H1 (cell line): ENCODE measurements around the gene PRDM5. TPM values are rescaled to one million over a fixed set of nuclear protein-coding genes. Genes with fewer than 3 reads are reported as not detected.

Source experiments
- CTCF ChIA-PET: fragments of 300-600 bp; sonication (Branson Sonifier 250); formaldehyde crosslinking; loops from one replicate; lab custom pipeline; 2021; ENCODE audit not compliant: partially characterized antibody; lab: Charles Lee
- POLR2A ChIA-PET: fragments of 300-600 bp; sonication (Branson Sonifier 250); formaldehyde crosslinking; loops from one replicate; lab custom pipeline; 2021; ENCODE audit warnings: inconsistent platforms; ENCODE audit not compliant: partially characterized antibody; lab: Charles Lee
- DNase-seq, 2 experiments: peaks; one replicate each; pipeline versions ENCODE4 v3.0.0 to v3.0.0-alpha.2; 2010 to 2022; ENCODE audit warnings: low spot score in 2 of 2, low read depth in 1 of 2, mixed read lengths in 1 of 2
- FAIRE-seq: peaks from 2 replicates; lab custom pipeline; 2011; peaks lifted over from hg19 to GRCh38; lab: Jason Lieb, UNC
- H2AFZ ChIP-seq: 2 replicates; pipeline ENCODE4 v1.8.1; 2012; ENCODE audit warnings: low read length, inconsistent platforms
- H2AK5ac ChIP-seq: 2 replicates; pipeline ENCODE4 v1.6.1; 2013; ENCODE audit warnings: low read depth, low read length
- H2BK120ac ChIP-seq: replicated peaks from 2 replicates; pipeline ENCODE3; 2013; ENCODE audit warnings: low read depth, low read length, inconsistent platforms
- H2BK12ac ChIP-seq: 2 replicates; pipeline ENCODE4 v1.6.1; 2013; ENCODE audit warnings: low read depth, low read length
- H2BK15ac ChIP-seq: 2 replicates; pipeline ENCODE4 v1.6.1; 2013; ENCODE audit warnings: low read length
- H2BK20ac ChIP-seq: 2 replicates; pipeline ENCODE4 v1.6.1; 2013; ENCODE audit warnings: low read length
- H2BK5ac ChIP-seq: 2 replicates; pipeline ENCODE4 v1.6.1; 2013; ENCODE audit warnings: low read depth, low read length
- H3K14ac ChIP-seq: 2 replicates; pipeline ENCODE4 v1.6.1; 2013; ENCODE audit warnings: inconsistent platforms; ENCODE audit not compliant: insufficient read length
- H3K18ac ChIP-seq: 2 replicates; pipeline ENCODE4 v1.6.1; 2013; ENCODE audit warnings: low read length; ENCODE audit errors: extremely low read depth
- H3K23ac ChIP-seq: 2 replicates; pipeline ENCODE4 v1.6.1; 2013; ENCODE audit warnings: inconsistent platforms; ENCODE audit not compliant: insufficient read length
- H3K23me2 ChIP-seq: 2 replicates; pipeline ENCODE4 v1.6.1; 2013; ENCODE audit warnings: low read depth, low read length
- H3K27ac ChIP-seq: 2 replicates; pipeline ENCODE4 v1.6.1; 2011; ENCODE audit warnings: low read depth, low read length, inconsistent platforms
- H3K27me3 ChIP-seq, 4 experiments: replicated peaks in 1 of 4; 1 replicate in 1 of 4; 2 replicates in 3 of 4; pipeline versions ENCODE4 v1.6.1 to v1.8.1; 2011 to 2013; ENCODE audit warnings: low read length in 3 of 4, mild to moderate bottlenecking in 3 of 4, inconsistent platforms in 2 of 4, mixed read lengths in 2 of 4, moderate library complexity in 1 of 4; ENCODE audit not compliant: control insufficient read depth in 3 of 4, insufficient read depth in 3 of 4; ENCODE audit errors: extremely low read depth in 1 of 4
- H3K36me3 ChIP-seq, 4 experiments: 2 replicates each; pipeline versions ENCODE4 v1.6.1 to v1.8.1; 2011 to 2013; ENCODE audit warnings: mild to moderate bottlenecking in 4 of 4, low read length in 3 of 4, moderate library complexity in 2 of 4, control low read depth in 1 of 4, inconsistent platforms in 1 of 4; ENCODE audit not compliant: insufficient read depth in 4 of 4, control insufficient read depth in 2 of 4
- H3K4ac ChIP-seq: replicated peaks from 2 replicates; pipeline ENCODE3; 2013; ENCODE audit warnings: low read length, low read depth, mixed read lengths, inconsistent platforms; ENCODE audit not compliant: insufficient read length
- H3K4me1 ChIP-seq, 4 experiments: replicated peaks in 1 of 4; 1 replicate in 1 of 4; 2 replicates in 3 of 4; pipeline versions ENCODE4 v1.6.1 to v1.8.1; 2011 to 2013; ENCODE audit warnings: low read length in 3 of 4, inconsistent platforms in 2 of 4, mixed read lengths in 1 of 4; ENCODE audit not compliant: insufficient read depth in 4 of 4, control insufficient read depth in 3 of 4
- H3K4me2 ChIP-seq, 2 experiments: 2 replicates each; pipeline versions ENCODE4 v1.6.1 to v1.8.1; 2011 to 2013; ENCODE audit warnings: low read depth in 2 of 2, low read length in 2 of 2, control low read depth in 1 of 2, inconsistent platforms in 1 of 2, mild to moderate bottlenecking in 1 of 2; ENCODE audit not compliant: insufficient read depth in 1 of 2
- H3K4me3 ChIP-seq, 4 experiments: fragments of 200-600, 300-600 bp in 1 of 4; sonication (generic), shearing (Covaris generic), sonication (Bioruptor Twin) in 1 of 4; 2 replicates each; pipeline versions ENCODE4 v1.5.1 to v1.8.1; 2011 to 2016; ENCODE audit warnings: low read length in 4 of 4, low read depth in 3 of 4, control low read depth in 2 of 4, inconsistent platforms in 2 of 4, mild to moderate bottlenecking in 2 of 4, mixed read lengths in 1 of 4, moderate library complexity in 1 of 4; ENCODE audit not compliant: insufficient read depth in 2 of 4; ENCODE audit errors: extremely low read depth in 1 of 4
- H3K56ac ChIP-seq: replicated peaks from 2 replicates; pipeline ENCODE3; 2013; ENCODE audit warnings: low read depth, mild to moderate bottlenecking, mixed read lengths, low read length, inconsistent platforms; ENCODE audit not compliant: insufficient read length
- H3K79me1 ChIP-seq: 2 replicates; pipeline ENCODE4 v1.6.1; 2013; ENCODE audit warnings: low read depth, low read length, control low read depth
- H3K79me2 ChIP-seq, 2 experiments: 2 replicates each; pipeline versions ENCODE4 v1.6.1 to v1.8.1; 2012 to 2013; ENCODE audit warnings: low read length in 2 of 2, mild to moderate bottlenecking in 2 of 2, inconsistent platforms in 1 of 2; ENCODE audit not compliant: insufficient read depth in 2 of 2, control insufficient read depth in 1 of 2
- H3K9ac ChIP-seq, 4 experiments: replicated peaks in 1 of 4; 1 replicate in 1 of 4; 2 replicates in 3 of 4; pipeline versions ENCODE4 v1.6.1 to v1.8.1; 2011 to 2013; ENCODE audit warnings: low read depth in 3 of 4, low read length in 3 of 4, control low read depth in 2 of 4, mild to moderate bottlenecking in 2 of 4, moderate library complexity in 2 of 4, inconsistent platforms in 1 of 4; ENCODE audit errors: extremely low read depth in 1 of 4
- H3K9me3 ChIP-seq, 2 experiments: 2 replicates each; pipeline versions ENCODE4 v1.6.1 to v1.8.1; 2012 to 2013; ENCODE audit warnings: mild to moderate bottlenecking in 2 of 2, moderate library complexity in 2 of 2, control low read depth in 1 of 2, inconsistent platforms in 1 of 2, low read depth in 1 of 2, low read length in 1 of 2, mixed read lengths in 1 of 2; ENCODE audit not compliant: insufficient read depth in 2 of 2
- H4K20me1 ChIP-seq, 2 experiments: replicated peaks in 1 of 2; 2 replicates each; pipeline versions ENCODE3 to v1.8.1; 2011 to 2013; ENCODE audit warnings: inconsistent platforms in 2 of 2, low read length in 2 of 2, mild to moderate bottlenecking in 1 of 2; ENCODE audit not compliant: insufficient read depth in 2 of 2, control insufficient read depth in 1 of 2
- H4K5ac ChIP-seq: 2 replicates; pipeline ENCODE4 v1.6.1; 2013; ENCODE audit warnings: low read length, low read depth, mixed read lengths, inconsistent platforms; ENCODE audit not compliant: insufficient read length
- H4K8ac ChIP-seq: 2 replicates; pipeline ENCODE4 v1.8.0; 2013; ENCODE audit warnings: mild to moderate bottlenecking, moderate library complexity, low read length, inconsistent platforms; ENCODE audit not compliant: insufficient read depth; ENCODE audit errors: extremely low read depth
- H4K91ac ChIP-seq: replicated peaks from 2 replicates; pipeline ENCODE3; 2013; ENCODE audit warnings: low read length, mixed read lengths, inconsistent platforms; ENCODE audit not compliant: insufficient read length
- CHD1 ChIP-seq: IDR thresholded peaks from 2 replicates; pipeline ENCODE4 v1.6.1; 2012; ENCODE audit warnings: low read depth, low read length, improper control_type of control experiment
- RBBP5 ChIP-seq: IDR thresholded peaks from 2 replicates; pipeline ENCODE4 v1.7.1; 2012; ENCODE audit warnings: low read depth, mild to moderate bottlenecking, inconsistent platforms, low read length, moderate library complexity, borderline replicate concordance
- WGBS, 2 experiments: shearing (Covaris generic) in 1 of 2; methylation state at CpG; one replicate each; pipeline versions ENCODE4 v1.1.6 to v1.1.7; 2013 to 2015; ENCODE audit warnings: low lambda C conversion rate in 2 of 2, mixed read lengths in 2 of 2, inconsistent platforms in 1 of 2, low coverage in 1 of 2, missing lambda C conversion rate in 1 of 2; ENCODE audit not compliant: insufficient replicate concordance in 2 of 2, insufficient coverage in 1 of 2, insufficient read length in 1 of 2; ENCODE audit errors: extremely low coverage in 1 of 2, missing lambda C conversion rate in 1 of 2; 5-methylcytosine and 5-hydroxymethylcytosine counted together
- polyA plus RNA-seq, 7 experiments: library from polyadenylated mRNA; depleted of rRNA in 3 of 7; stranded (reverse) in 5 of 7; unstranded in 2 of 7; fragments of >200 nt in 5 of 7; fragments of 200-250 nt in 2 of 7; gene quantifications; 1 replicate in 5 of 7; 2 replicates in 1 of 7; 4 replicates in 1 of 7; pipeline versions ENCODE4 v1.2.1 to v1.2.3, GENCODE V29; 2011 to 2013; ENCODE audit warnings: missing spikeins in 2 of 7, mixed read lengths in 2 of 7
- total RNA-seq: library from RNA; stranded (reverse); fragmentation: NEBNext Ultra II Directional; extraction: Animal tissue kit (Norgen Biotek cat#: 25700); gene quantifications from 2 replicates; pipeline ENCODE4 v1.2.1, GENCODE V29; 2021

The PRDM5 gene
- total and polyA plus RNA-seq, 2 of the 8 experiments (the other 6 are each of a cell fraction or from before 2014, with no cell fraction given) = 8.2 to 23.4 TPM

DNA sequence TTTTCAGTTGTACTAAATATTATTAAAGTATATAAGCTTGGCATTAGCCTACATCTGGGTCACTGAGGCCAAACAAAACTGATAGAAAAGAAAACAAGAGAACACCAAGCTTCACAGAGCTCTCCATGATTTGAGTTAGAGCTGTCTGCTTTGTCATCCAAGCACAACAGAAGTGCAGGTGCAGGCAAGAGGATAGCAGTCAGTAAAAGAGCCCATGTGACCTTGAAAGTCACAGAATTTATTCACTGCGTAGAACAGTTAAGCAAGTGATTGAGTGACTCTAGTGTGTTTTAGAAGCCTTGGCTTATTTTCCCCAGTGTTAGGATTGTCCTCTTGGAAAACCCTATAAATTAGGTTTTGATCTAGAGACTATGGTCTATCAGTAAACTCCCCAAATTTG, 49.4 kb upstream of the PRDM5 start:
- Histone ChIP-seq H2BK5ac (no peak overlapping the region), H3K18ac (no peak overlapping the region), H3K79me1 (no peaks in the 10 kb centered on the region), H3K79me2 (no peaks in the 10 kb centered on the region), H2BK12ac (no peak overlapping the region), H2BK15ac (no peak overlapping the region), H3K4me3 (no peak overlapping the region), H4K5ac (no peak overlapping the region), H2AK5ac (no peak overlapping the region), H3K36me3 (no peaks in the 10 kb centered on the region), H2AFZ (no peak overlapping the region), H4K20me1 (no peaks in the 10 kb centered on the region), H2BK20ac (no peak overlapping the region), H3K23me2 (no peaks in the 10 kb centered on the region), H3K9me3 (no peaks in the 10 kb centered on the region), H4K8ac (no peak overlapping the region), H3K4me2 (no peak overlapping the region), H3K56ac (no peak overlapping the region), H3K4ac (no peak overlapping the region), H3K9ac (no peak overlapping the region), H3K23ac (no peak overlapping the region), H3K4me1 (no peaks in the 10 kb centered on the region), H3K27me3 (no peaks in the 10 kb centered on the region), H3K27ac (no peak overlapping the region), H4K91ac (no peak overlapping the region), H2BK120ac (no peak overlapping the region), H3K14ac (no peak overlapping the region)
- TF ChIP-seq RBBP5 = no peak
- TF ChIP-seq CHD1 = no peak
- no peak for FAIRE-seq
- WGBS, 2 experiments = 100% methylated on average over 1 of the region's 1 CpG; no CpG with 5 or more reads in 1 of the 2 experiments
- ChIA-PET POLR2A (no interaction called here), CTCF (no interaction called here)
- no peak for DNase-seq
